HG03139 (cell line): Measurements from ENCODE around the gene NADSYN1.

Source experiments
- ATAC-seq: cut with Tn5 transposase; IDR thresholded peaks from one replicate; pipeline ENCODE4 v1.9.1; 2021; ENCODE audit not compliant: unreplicated experiment

Gene NADSYN1

GRCh38 chr11:71489311-71490043, 36.5 kb downstream of the NADSYN1 start:
- ATAC-seq, result no peak

DNA sequence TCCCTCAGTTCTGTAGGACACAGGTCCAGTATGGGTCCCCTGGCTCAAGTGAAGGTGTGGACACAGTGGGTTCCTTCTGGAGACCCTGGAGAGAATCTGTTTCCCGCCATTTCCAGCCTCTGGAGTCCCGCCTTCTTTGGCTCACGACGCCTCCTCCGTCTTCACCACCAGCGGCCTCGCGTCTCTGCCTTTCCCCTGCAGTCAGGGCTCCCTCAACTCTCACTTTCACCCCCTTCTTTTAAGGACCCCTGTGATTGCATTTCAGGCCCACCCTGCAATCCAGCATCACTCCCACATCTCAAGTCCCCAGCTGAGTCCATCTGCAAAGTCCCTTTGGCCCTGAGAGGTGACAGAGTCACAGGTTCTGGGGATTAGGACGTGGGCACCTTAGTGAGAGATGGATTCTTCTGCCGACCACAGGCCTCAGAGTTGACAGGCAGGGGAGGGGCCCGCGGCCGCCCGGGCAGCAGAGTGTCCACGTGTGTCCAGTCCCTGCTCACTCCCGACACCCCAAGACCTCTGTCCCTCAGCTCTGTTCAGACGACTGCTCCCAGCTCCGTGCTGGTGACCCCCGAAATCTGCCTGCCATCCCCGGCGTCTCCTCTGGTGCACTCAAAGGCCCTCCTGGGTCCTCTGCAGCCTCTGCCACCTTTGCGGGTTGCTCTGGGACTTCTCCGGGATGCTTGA, 37.2 kb downstream of the NADSYN1 start:
- no peak for ATAC-seq

DNA sequence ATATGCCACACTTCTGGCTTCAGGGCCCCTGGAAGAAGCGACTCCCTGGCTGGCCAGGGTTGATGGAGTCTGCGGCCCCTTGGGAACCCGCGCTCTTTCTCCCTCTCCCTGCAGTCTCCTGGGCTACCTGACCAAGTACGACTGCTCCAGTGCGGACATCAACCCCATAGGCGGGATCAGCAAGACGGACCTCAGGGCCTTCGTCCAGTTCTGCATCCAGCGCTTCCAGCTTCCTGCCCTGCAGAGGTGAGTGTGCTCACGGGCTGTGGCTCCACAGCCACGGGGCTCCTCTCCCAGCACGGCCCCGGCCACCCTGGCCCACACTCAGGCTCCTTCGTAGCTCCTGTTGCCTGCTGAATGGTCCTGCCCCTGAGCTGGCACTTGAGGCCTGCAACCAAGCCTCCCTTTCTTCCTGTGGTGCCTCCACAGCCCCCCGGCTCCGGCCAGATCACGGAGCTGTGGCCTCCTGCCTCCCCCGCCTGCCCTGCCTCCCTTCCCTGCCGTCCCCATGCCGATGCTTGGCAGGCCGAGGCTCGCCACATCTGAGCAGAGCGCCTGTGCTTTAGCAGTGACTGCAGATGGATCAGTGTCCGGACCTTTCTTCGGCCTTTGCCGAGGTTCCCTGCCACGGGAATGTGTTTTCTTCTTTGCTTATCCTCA, 37.9 kb downstream of the NADSYN1 start:
- ATAC-seq, result no peak

GRCh38 chr11:71491531-71491930, 38.5 kb downstream of the NADSYN1 start:
- no peak for ATAC-seq

- no peak for ATAC-seq
Measured at GRCh38 chr11:71491940-71492339, 38.9 kb downstream of the NADSYN1 start.

DNA sequence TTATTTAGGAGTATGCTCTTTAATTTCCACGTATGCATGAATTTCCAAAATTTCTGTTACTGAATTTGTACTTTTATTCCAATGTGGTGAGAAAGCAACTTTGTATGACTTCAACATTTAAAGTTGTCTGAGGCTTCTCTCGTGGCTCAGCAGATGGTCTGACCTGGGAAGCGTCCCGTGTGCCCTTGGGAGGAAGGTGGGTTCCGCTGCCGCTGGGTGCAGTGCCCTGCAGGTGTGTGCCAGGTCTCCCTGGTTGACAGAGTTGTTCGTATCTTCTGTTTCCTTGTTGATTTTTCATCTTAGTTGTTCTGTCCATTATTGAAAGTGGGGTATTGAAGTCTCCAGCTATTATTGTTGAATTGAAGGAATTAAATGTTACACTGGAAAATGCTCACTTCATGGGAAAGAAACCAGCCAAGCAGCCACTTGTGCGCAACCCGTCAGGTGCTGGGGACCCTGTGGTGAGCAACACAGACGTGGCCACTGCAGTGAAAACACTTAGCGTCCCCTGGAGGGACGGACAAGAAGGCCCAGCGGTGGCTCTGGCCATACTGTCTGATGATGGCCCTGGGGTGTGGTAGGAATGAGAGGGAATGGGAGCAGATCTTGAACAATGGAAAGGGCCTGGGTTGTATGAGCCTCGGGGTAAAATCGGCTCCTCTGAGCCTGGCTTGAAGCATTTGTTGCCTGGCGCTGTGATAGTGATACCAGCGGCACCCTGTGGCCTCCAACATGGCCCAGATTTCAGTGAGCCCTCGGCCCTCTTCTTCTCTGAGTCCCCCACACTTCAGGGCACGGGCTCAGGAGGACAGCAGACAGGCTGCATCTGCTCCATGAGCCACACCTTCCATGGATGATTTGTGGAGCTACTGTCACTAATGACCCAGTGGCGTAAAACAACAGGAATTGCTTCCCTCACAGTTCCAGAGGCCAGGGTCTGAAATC, 42.6 kb downstream of the NADSYN1 start:
- no peak for ATAC-seq

DNA sequence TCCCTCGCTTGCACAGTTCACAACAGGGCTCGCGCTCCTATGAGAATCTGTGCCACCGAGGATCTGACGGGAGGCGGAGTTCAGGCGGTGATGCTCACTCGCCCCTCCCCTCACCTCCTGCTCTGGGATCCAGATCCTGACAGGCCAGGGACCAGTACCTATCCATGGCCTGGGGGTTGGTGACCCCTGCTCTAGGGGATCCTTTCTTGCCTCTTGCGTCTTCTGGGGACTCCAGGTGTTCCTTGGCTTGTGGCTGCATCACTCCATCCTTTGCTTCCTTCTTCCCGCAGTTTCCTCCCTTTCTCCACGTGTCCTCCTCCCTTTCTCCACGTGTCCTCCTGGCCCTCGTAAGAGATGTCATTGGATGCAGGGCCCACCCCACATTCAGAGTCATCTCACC, 43.4 kb downstream of the NADSYN1 start:
- no peak for ATAC-seq

GRCh38 chr11:71498091-71498490, 45.1 kb downstream of the NADSYN1 start:
- no peak for ATAC-seq

GRCh38 chr11:71499125-71499524, 46.1 kb downstream of the NADSYN1 start:
- no peak for ATAC-seq

- ATAC-seq, result no peak
Measured at GRCh38 chr11:71499546-71499945, 46.5 kb downstream of the NADSYN1 start.

DNA sequence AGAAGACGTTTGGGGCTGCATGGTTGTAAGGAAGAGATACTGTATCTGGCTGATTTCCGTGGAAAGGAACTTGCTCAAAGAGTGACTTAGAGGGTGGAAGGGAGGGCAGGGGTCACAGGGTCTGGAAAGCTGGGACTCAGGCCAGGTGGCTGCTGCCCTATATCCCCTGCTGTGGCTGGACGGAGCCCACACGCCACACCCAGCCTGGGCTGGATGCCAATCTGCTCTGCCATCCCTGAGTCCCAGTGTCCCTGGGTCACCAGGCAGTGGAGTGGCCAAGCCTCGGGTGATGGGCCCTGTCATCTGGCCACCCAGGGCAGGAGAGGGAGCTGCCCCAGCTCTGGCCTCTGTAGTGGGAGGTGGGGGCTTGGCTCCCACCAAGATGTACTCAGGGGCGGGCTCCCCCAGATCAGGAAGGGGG, 47.6 kb downstream of the NADSYN1 start:
- ATAC-seq, result no peak

GRCh38 chr11:71501071-71501985, 48.3 kb downstream of the NADSYN1 start:
- ATAC-seq, result no peak

- ATAC-seq, result no peak
Measured at GRCh38 chr11:71502026-71502425, 49.0 kb downstream of the NADSYN1 start.

DNA sequence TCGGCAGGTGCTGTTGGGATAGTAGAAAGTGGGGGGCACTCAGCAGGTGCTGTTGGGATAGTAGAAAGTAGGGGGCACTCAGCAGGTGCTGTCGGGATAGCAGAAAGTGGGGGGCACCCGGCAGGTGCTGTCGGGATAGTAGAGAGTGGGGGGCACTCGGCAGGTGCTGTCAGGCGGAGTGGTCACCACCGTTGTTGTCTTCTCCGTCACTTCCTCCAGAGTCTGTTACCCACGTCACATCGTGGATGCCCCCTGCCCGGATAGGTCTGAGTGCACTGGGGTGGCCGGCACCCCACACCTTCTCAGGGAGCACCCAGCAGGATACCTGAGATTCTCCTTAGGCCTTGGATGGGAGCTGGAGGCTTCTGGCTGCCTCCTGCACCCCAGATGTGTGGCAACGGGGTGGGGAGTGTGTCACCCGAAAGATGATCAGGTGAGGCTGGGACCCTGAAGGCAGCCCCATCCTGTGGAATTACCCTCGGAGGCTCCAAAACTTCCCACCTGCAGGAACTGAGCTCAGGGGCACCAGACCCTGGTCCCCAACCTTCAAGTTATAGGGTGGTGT, 50.0 kb downstream of the NADSYN1 start:
- ATAC-seq, result no peak

- ATAC-seq, result no peak
Measured at GRCh38 chr11:71504531-71504930, 51.5 kb downstream of the NADSYN1 start.

DNA sequence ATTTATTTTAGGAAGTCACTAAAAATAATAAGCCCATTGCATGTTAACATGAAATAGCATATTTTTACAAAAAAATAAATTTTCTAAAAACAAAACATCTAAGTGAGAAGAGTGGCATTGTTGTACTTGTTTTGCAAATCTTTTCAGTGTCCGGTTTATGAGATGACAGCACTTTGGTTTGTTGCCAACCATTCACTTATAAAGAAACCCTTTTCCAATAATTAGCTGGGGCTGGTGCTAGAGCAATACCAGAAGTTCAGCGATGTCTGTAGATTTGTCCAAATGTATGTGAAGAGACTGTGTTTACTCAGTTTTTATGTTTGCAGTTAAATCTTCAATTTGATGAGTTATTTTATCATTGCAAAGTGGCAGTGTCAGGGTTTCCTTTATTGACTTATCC, 52.0 kb downstream of the NADSYN1 start:
- ATAC-seq, result no peak

DNA sequence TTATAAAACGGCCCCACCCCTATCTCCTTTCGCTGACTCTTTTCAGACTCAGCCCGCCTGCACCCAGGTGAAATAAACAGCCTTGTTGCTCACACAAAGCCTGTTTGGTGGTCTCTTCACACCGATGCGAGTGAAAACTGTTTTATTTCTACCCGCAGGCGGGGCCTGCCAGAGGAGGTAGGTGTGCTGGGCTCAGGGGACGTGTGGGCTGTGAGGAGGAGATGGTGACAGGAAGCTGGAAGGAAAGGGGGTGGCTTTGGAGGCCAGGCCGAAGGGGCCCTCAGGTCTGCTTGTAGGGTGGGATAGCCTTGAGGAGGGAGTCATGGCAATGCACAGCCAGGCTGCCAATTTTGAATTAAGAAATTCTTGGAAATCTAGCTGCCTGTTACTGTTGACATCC, 52.8 kb downstream of the NADSYN1 start:
- no peak for ATAC-seq

DNA sequence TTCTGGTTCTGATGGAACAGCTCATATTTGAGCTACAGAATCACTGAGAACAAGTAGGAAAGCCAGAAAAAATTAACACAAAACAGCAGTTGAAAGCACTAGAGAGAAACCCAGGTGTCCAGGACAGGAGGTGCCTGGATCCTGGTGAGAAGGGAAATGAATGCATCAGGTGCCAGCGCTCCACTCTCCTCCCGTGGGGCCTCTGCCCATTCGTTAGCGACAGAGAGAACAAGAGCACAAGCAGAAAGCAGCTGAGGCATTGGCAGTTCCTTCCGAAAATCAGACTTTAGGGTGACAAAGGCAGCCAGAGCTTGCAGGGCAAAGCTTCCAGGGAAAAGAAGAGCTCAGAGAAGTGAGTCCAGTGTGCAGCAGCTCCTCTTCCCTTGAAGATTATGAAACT, 54.1 kb downstream of the NADSYN1 start:
- ATAC-seq, result no peak
